ENCODE data around the gene TRHDE.
"Not testable (repeated sequence)": the region's sequence is repeated elsewhere in the genome, so short reads cannot be mapped to it uniquely, and the experiment has no call there.

Gene TRHDE

DNA sequence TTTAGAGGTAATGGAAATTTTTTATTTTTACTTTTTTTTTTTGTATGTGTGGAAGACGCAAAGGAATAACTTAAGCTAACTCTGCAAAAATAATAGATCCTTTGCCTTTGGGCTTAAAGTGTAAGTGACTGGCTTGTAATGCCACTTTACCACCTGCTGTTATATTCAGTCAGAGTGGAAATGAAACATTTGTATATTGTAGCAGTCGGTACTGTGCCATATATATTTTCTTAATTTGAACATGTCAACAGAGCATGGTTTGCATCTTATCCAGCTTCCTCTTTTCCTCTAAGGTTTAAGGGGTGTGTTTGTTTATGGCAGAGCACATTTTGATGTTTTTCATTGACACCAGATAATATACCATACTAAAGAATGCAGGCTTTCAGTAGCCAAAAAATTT is 176.6 kb downstream of the TRHDE start:
- no peak for DNase-seq

DNA sequence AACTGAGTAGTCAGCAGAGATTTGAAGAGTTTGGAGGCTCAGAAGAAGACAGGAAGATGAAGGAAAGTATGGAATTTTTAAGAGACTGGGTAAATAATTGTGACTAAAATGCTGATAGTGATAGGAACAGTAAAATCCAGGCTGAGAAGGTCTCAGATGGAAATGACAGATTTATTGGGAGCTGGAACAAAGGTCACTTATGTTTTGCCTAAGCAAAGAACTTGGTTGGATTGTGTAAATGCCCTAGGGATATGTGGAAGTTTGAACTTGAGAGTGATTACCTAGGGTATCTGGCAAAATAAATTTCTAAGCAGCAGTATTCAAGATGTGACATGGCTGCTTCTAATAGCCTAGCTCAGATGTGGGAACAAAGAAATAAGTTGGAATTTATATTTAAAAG is 180.9 kb downstream of the TRHDE start:
- no peak for DNase-seq

DNA sequence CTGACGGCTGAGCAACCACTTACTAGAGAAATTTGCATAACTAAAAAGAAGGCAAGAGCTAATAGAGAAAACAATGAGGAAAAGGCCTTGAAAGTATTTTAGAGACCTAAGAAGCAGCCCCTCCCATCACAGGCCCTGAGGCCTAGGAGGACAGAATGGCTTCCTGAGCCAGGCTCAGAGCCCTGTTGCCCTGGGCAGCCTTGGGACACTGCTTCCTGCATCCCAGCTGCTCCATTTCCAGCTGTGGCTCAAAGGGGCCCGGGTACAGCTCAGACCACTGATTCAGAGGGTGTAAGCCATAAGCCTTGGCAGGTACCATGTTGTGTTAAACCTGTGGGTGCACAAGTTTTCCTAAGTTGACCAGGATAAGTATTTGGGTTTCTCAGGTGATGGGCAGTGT is 181.4 kb downstream of the TRHDE start:
- no peak for DNase-seq

DNA sequence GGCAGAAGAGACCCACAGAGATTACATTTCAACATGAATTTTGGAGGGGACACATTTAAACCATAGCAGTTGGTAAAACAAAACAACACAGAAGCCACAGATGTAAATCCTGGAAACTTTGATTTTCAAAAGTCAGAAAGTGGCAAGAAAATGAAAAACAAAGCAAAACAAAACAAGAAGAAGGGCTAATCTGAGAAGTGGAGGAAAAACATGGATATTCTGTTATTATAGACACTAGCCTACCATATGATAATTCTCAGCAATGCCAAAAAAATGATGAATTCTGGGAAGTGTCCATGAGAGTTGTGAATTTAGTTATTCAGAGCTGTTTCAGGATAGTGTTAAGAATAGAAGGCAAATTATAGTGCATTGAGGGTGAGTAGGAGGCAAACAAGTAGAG is 192.3 kb downstream of the TRHDE start:
- DNase-seq = no peak

DNA sequence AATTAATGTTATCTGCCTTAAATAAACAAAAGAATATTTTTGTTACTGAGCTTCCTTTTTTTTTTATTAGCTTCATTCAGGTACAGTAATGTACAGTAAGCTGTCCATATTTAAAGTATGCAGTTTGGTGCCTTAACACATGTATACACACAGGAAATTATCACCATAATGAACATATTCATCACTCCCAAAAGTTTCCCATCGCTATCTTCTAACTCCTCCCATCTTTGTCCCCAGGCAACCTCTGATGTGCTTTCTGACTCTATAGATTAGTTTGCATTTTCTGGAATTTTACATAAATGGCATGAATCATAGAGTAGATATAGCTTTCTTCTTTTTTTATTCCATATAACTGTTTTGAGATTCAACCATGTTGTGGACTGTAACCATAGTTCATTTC is 193.0 kb downstream of the TRHDE start:
- DNase-seq = no peak

DNA sequence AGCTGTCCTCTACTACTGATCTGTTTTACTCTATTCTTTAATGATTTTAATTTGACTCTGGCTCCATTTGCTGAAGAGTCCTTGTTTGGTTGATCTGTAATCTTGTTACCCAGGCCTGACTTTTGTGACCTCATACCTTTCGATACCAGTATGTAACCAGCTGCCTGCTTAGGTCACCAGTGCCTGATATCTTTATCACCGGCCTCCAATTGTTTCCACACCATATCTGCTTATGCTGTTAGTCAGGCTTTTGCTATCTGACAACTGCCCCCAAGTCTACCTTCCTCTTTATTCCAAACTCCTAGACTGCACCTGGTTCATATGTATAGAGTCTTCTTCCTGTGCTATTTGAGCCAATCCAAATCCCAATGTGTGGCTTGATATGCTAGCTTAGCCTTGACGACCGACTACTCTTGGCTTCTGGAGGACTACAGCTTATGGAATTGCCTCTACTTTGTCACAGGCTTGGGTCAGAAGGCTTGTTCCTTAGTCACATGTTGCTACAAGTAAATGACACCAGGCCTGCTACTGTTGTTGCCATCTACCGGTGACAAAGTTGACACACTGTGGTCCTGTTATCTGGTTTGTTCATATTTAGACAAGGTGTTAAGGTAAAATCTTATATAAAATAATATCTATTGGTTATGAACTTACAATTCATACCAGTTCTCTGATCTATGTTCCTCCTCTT is 193.9 kb downstream of the TRHDE start:
- no peak for DNase-seq

DNA sequence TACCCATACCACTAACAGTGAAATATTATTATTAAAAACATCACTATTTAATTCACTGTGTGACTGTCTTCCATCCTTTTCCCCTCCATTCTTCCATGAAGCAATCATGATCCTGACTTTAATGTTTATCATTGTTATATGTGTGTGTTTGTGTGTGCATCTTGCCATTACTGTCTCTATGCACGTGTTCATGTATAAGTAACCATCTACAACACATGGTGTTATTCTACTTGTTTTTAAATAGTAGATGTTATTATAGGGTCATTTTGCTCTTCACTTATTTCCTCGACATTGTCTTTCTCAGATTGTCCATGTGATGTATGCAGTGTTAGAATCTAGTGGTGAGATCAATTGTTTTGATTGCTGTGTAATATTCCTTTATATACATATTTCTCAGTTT is 195.8 kb downstream of the TRHDE start:
- DNase-seq = no peak

DNA sequence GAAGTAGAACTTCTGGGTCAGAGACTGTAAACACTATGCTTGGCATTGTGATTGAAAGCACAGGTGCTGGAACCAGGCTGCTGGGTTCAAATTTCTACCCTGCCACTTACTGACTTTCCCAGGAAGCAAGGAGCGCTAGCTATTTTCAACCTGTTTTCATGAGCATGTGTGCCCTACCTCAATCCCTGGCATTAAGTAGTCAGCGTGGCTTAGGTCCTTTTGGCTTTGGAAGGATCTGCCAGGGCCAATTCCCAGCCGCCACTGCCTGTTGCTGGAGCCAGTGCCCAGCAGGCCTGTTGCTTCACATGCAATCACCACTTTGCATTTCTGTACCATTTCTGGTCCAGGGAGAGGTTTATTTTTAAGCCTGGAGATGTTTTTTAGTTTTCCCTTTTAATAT is 196.3 kb downstream of the TRHDE start:
- DNase-seq = no peak

DNA sequence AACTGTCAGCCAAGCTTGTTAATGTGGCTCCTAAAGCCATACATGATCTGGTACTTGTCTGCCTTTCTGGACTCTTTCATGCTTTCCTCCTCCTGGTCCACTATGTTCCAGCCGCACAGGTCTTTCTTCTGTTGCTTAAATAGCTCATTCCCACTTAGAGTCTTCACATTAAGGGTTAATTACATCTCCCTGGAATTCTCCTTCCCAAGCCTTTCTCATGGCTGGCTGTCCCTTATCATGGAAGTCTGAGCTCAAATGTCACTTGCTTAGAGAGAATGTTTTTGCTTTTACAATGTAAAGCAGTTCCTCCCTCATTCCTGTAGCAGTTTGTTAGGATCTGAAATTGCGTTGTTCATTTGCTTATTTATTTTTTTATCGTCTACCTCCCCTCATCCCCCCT is 199.6 kb downstream of the TRHDE start:
- no peak for DNase-seq

DNA sequence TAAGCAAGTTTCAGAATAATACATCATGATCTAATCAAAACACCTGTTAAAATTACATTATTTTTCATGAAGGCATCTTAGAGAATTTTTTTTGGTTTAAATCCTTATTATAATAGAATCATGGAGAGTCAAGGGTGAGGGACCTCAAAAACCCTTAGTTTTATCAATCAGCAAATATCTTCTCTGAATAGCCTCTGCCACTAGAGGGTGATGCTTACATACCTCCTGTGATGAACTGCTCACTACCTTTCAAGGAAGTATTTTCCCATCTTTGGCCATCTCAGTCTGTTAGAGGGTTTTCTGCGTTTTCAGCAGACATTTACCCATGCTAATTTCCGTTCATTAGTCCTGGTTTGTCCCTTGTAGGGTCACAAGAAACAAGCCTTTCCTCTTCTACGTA is 200.2 kb downstream of the TRHDE start:
- no peak for DNase-seq

DNA sequence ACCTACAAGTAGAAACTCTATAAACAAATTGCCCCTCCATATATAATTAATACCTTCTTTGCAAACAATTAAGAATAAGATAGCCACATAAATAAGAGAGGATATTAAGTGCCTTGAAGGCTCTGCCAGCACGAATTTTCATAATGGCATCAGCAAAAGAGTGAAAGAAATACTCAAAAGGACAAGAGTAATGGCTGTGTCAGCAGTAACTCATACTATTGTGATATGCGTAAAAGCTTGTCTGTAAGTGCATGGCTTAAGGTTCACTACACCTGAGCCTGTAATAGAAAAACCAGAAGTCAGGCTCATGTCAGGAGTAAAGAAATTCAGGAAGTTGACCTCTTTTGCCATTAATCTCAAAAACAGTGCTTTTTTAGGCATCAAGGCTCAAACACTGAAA is 204.1 kb downstream of the TRHDE start:
- no peak for DNase-seq

DNA sequence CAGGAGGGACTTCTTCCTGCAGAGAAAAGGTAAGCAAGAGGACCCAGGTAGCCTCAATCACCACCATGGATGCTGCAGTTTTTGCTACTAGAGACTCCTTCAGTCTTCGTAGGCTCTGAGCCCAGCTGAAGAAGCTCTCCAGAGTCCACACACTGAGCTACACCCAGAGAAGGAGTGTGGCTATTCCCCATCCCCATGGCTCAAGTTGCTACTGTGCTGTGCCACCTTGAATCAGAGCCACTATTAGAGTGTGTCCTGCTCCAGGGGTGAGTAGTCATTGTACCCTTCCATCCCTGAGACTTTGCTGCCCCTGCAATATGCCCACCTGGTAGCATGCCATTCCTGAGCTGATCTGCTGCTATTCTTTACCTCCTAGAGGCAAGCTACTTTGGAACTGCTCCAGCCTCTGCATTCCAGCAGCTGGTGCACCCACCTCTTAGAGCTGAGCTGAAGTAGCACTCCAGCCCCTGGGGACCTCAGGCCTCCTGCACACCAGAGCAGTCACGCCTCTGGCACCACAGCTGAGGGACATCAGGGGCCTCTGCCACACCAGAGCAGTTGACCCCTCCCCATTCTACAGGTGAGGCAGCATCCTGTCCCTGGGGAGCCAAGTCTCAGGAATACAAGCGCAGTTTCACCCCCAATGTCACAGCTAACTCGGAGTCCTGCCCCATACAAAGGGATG is 213.0 kb downstream of the TRHDE start:
- no peak for DNase-seq

DNA sequence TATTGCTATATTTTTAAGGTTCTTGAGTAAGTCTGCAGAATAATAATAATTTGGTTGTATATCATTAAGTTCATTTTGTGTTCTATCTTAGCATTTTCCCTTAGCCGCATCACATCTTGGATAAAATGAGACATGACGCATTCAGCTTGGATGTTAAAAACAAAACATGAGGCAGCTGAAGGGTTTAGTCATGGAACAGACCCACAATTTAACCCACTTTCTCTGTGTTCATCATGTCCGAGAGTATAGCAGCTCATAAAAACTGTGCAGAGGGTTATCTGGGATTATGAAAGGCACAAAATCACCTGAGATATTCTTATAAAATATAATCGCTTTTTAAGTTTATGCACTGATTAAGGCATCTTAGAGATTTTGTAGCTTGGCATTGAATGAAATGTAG is 219.3 kb downstream of the TRHDE start:
- no peak for DNase-seq

DNA sequence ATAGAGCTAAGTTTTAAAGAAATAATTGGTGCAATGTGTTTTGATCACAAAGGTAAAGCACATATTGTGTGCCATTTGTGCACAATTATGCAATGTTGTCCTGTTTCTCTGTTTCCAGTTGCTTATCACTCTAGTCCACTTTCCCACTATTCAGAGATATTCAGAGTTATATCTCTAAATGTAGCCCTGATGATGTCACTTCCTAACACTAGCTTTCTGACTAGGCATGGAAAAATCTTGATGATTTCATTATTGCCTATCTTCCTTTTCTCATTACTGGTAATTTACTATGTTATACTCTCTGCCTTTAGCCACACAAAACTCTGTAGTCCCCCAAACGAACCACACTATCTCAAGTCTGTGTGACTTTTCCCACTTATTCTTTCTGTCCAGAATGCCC is 221.2 kb downstream of the TRHDE start:
- no peak for DNase-seq

DNA sequence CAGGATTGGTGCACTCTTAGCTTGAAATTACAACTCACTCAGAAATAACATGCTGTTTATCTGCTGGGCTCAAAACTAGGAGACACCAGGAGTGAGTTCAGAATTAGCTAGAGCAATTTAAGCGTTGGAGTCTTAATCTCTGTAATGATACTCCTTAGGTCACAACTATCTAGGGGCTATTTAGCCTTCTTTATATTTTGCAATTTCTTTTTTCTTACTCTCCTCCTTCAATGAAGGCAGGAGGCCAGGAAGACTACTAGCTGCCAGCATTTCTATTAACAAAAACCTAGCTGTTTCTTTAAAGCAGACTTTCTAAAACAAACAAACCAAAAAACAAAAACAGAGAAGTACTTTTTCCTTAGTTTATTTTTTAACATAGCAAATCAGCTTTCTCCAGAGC is 226.2 kb downstream of the TRHDE start:
- DNase-seq = no peak

DNA sequence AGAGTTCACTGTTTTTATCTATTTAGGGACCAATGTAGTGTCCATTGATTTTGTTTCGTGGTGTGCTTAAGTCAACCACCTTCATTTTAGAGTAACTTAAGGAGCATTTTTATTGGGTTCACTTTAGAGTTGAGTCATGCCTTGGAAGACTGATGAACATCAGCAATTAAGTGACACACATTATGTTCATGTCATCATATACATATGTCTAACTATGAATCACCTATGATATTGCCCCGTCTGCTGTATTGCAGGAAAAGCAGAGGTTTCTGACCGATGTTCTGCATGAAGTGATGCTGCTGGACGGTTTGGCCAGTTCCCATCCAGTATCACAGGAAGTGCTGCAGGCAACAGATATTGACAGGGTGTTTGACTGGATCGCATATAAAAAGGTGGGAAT is 227.1 kb downstream of the TRHDE start:
- DNase-seq = no peak

DNA sequence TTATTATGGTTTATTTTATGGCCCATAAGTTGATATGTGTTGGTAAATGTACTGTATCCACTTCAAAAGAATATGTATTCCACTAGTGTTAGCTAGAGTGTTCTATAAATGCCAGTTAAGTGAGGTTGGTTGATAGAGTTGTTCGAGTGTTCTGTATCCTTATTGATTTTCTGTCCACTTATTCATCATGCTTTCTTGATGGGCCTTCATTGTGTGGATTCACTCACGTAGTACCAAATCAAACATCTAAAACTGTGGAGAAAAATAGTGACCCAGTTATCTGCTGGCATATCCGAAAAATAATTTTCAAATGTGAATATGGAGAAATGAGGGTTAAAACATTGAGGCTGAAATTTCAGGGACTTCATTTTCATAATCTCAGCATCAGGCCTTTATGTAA is 230.4 kb downstream of the TRHDE start:
- no peak for DNase-seq

DNA sequence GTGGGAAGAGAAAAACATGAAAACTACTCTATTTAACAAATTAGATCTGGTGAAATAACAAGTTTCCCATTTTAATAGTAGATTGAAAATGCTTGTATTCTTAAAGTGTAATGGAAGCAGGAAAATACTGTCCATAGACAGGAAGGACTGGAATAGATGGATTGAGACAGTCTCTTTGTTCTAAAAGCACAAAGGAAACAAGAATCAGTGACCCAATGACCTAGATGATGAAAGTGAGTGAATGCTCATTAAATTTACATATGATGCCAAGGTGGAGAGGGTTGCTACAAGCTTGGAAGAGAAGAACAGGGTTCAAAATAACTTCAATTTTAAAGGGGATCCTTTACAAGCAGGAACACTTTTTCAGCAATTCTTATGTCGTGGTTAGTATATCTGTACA is 233.1 kb downstream of the TRHDE start:
- DNase-seq = no peak

DNA sequence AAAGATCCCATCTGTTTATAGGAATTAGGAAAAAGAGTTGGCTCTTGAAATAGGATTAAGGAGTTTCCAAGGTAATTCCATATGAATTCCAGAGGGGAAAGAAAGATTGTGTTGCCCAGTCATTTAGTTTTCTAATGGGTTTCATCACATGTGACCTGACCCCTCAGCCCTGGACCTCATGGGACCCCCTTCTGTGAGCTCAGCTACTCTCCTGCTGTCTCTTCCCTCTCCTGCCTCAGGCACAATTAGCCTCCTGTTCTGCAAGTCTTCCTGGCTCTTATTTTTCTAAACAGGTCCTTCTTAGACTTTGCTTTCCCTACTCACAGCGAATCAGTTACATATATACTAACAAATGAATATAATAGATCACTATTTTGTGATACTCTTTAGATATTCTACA is 237.7 kb downstream of the TRHDE start:
- no peak for DNase-seq

DNA sequence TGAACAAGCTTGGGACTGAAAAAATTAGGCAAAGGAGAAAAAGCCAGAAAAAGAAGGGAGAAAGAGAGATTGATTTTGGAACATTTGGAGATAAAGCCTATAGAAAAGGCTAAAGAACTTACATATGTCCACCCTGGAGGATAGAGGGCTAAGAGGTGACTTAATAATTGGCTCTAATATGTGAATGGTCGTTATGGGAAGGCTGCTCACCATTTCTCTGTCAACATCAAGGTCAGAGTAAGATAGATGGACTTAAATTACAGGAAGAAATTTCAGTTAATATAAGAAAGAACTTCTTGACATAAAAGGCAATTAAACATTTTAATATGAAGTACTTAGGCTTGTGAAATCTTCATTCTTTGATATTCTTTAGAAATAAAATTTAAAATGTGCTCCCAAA is 238.6 kb downstream of the TRHDE start:
- DNase-seq = no peak

DNA sequence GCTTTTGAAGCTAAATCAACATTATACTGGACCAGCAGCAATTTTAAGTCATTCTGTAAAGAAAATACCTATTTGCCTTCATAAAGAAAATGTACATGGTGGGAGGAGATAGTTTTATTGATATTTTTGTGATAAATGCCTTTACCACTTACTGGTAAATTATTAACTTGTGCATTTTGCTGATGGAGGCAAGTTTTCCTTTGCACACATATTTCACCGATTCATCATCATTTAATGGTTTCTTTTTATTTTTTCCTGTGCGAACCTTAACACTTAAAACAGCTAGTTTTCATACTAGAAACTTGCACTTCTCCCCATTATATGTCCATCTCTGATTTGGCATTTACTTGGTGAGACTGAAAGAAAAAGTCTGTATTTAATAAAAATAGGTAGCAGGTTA is 239.3 kb downstream of the TRHDE start:
- DNase-seq = no peak

DNA sequence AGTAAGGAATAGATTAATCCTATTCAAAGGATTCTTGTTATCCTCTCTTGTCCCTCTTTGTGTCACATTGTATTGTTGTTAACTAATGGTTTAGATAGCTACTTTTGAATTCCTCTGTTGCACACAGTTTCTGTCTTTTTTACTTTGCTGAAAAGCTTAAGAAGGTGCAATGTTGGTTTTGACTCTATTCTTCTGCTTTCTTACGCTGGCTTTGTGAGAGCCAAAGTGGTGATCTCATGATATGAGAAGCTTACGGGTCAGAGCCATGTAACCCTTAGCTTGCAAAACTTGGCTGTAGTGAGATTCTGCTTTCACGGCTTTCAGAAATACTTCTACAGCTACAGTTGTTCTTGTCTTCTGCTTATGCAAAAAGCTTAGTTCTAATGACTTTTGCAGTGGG is 239.7 kb downstream of the TRHDE start:
- no peak for DNase-seq

DNA sequence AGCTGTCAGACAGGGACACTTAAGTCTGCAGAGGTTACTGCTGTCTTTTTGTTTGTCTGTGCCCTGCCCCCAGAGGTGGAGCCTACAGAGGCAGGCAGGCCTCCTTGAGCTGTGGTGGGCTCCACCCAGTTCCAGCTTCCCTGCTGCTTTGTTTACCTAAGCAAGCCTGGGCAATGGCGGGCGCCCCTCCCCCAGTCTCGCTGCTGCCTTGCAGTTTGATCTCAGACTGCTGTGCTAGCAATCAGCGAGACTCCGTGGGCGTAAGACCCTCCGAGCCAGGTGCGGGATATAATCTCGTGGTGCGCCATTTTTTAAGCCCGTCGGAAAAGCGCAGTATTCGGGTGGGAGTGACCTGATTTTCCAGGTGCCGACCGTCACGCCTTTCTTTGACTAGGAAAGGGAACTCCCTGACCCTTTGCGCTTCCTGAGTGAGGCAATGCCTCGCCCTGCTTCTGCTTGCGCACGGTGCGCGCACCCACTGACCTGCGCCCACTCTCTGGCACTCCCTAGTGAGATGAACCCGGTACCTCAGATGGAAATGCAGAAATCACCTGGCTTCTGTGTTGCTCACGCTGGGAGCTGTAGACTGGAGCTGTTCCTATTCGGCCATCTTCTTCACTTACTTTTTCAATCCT is 248.0 kb downstream of the TRHDE start:
- not testable (repeated sequence) for DNase-seq

DNA sequence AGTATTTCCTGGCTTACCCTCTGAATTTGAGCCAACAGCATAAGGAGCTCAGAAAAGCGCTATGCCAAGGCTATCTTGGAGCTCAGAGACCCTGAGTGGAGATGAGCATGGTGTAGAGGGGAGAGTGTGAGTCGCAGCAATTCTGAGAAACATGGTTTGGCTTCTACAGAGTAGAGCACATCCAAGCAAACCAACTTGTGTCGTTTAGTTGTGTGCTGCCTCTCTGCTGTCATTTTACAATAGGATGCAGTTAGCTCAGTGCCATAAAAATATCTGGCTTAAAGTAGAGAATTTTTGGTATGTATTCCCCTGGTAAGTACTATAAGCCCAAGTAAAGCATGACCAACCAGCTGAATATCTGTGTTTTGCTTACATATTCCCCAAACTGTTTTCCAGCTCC is 249.2 kb downstream of the TRHDE start:
- no peak for DNase-seq

DNA sequence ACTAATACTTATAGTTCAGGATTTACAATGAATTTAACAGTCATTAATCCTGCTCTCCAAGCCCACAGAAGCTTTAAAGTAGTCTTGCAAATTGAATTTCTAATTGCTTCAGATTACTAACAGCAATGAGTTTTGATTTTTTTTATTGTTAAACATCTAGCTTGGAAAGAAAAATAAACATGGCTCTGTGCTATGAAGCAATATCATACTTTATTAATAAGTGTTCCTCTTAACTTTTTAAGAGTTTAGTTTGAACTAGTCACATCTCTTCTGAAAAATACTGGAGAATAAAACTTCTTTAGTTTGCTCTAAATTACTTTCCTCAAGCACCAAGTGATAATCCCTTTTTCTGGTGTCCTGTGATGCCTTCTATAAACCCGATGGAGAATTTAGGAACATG is 250.2 kb downstream of the TRHDE start:
- no peak for DNase-seq
